ENCODE measurements around the gene HMGA1. TPM values are rescaled to one million over a fixed set of nuclear protein-coding genes. Genes with fewer than 3 reads are reported as not detected.

The HMGA1 gene
- total RNA-seq, 4 donors from 2014 or later: 8.1 to 24.5 (median 18.1) TPM

DNA sequence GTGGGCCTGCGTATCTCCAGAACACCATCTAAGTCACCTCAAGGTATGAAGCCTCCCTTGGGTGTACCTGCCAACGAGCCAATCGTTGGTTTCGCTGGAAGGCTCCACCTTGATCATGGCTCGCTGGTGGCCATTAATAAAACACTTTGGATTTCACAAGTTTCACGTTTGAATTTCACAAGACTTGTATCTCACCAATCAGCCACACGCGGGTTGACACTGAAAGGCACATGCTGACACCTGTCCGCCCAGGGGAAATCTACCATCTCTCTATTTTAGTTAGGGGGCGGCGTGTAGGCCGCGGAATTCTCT lies 586 bp upstream of the HMGA1 start:
- 40 to 41% methylated on average over 10 to 12 of the region's 13 CpGs for whole genome bisulfite sequencing, 2 donors (ENCODE audit: low coverage in 1 of 2)
- Histone ChIP-seq H3K4me1 (peaks cover 0 to 30% (median 4%) of the 10 kb centered on the region in 3 donors), H3K9me3 (no peaks in the 10 kb centered on the region), H3K36me3 (peaks cover 0 to 7% of the 10 kb centered on the region in 2 donors), H3K4me3 (peak overlapping the region; percentile 70 to 90), H3K27me3 (no peaks in the 10 kb centered on the region), H3K27ac (peak overlapping the region; percentile 77 to 93 (median 90))
- ATAC-seq: peak; percentile 0
- no peak for TF ChIP-seq POLR2AphosphoS5 (IDR thresholded peaks at IDR 0.05)
- TF ChIP-seq, protein P1, sequence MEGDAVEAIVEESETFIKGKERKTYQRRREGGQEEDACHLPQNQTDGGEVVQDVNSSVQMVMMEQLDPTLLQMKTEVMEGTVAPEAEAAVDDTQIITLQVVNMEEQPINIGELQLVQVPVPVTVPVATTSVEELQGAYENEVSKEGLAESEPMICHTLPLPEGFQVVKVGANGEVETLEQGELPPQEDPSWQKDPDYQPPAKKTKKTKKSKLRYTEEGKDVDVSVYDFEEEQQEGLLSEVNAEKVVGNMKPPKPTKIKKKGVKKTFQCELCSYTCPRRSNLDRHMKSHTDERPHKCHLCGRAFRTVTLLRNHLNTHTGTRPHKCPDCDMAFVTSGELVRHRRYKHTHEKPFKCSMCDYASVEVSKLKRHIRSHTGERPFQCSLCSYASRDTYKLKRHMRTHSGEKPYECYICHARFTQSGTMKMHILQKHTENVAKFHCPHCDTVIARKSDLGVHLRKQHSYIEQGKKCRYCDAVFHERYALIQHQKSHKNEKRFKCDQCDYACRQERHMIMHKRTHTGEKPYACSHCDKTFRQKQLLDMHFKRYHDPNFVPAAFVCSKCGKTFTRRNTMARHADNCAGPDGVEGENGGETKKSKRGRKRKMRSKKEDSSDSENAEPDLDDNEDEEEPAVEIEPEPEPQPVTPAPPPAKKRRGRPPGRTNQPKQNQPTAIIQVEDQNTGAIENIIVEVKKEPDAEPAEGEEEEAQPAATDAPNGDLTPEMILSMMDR (IDR thresholded peaks at IDR 0.05): no peak

- peaks cover 0 to 19% of the 10 kb centered on the region in 2 donors for H3K36me3 ChIP-seq
- peaks cover 0 to 30% (median 4%) of the 10 kb centered on the region in 3 donors for H3K4me1 ChIP-seq
- ATAC-seq: peak; percentile 24
- peak overlapping the region in 3 of 4 donors; percentile 86 to 93 (median 93) for H3K27ac ChIP-seq
- H3K9me3 ChIP-seq: no peaks in the 10 kb centered on the region
- no peaks in the 10 kb centered on the region for H3K27me3 ChIP-seq
- no CpG with 5 or more reads among the region's 78 CpGs for WGBS, 2 donors (ENCODE audit: low coverage in 1 of 2)
- TF ChIP-seq, protein P1 (IDR thresholded peaks at IDR 0.05): no peak
- peak overlapping the region; percentile 70 to 90 for H3K4me3 ChIP-seq
Observed at GRCh38 chr6:34237316-34237721, 646 bp downstream of the HMGA1 start.

DNA sequence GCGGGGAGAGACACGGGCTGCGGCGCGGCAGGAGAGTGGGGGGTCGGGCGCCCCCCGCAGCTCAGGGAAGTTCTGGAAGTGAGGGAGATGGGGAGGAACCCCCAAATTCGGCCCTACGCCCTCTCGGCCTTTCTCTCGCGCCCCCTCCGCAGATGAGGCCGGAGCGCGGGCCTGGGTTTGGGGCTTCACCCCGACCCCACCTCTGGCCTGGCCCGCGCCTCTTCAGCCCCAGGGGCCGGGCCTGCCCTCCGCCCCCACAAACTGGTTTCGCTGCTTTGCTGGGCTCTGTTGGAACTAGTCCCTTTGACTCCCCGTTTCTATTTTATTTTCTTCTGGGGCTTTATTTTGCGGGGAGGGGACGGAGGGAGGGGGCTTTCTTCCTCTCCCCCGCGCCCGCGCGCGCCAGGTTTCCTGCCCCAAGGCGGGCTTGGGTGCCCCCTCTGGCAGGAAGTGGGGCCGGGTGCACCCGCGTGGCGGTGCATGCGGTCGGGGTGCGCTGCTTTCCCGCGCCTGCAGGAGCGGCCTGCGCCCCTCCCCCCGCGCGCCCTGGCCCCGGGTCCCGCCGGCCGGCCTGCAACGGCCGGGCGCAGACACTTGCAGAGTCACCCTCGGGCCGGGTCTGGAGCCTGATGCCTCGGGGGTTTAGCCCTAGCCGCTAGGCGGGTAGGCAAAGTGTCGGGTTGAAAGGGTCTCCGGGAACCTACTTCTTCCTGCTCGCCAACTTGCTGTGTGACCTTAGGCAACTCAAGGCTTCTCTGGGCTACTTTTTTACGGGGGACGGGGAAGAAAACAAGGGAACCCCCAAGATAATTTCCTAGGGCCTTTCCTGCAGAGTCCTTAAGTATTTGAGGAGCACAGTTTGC lies 1.3 kb downstream of the HMGA1 start:
- peaks cover 0 to 30% (median 4%) of the 10 kb centered on the region in 3 donors for H3K4me1 ChIP-seq
- H3K27ac ChIP-seq: peak overlapping the region in 3 of 4 donors; percentile 72 to 93 (median 74)
- H3K27me3 ChIP-seq: no peaks in the 10 kb centered on the region
- no peaks in the 10 kb centered on the region for H3K9me3 ChIP-seq
- TF ChIP-seq, protein P1 (IDR thresholded peaks at IDR 0.05): peak in 3 of 4 experiments; percentile 13 to 54 (median 37)
- TF ChIP-seq EP300 (IDR thresholded peaks at IDR 0.05): no peak
- peaks cover 0 to 26% of the 10 kb centered on the region in 2 donors for H3K36me3 ChIP-seq
- 0 to 9% methylated on average over 4 to 9 of the region's 64 CpGs for WGBS, 2 donors (ENCODE audit: low coverage in 1 of 2)
- no peak for ATAC-seq
- H3K4me3 ChIP-seq: peak overlapping the region; percentile 49 to 70

- no peaks in the 10 kb centered on the region for H3K27me3 ChIP-seq
- H3K4me3 ChIP-seq: peak overlapping the region in 1 of 2 donors; percentile 70
- peaks cover 0 to 38% (median 6%) of the 10 kb centered on the region in 3 donors for H3K4me1 ChIP-seq
- no peak for ATAC-seq
- H3K9me3 ChIP-seq: no peaks in the 10 kb centered on the region
- H3K36me3 ChIP-seq: peaks cover 0 to 33% of the 10 kb centered on the region in 2 donors
- 65 to 74% methylated on average over 5 to 7 of the region's 14 CpGs for WGBS, 2 donors (ENCODE audit: low coverage in 1 of 2)
- TF ChIP-seq POLR2A (IDR thresholded peaks at IDR 0.05) (no peak), POLR2AphosphoS5 (IDR thresholded peaks at IDR 0.05) (no peak), EP300 (IDR thresholded peaks at IDR 0.05) (no peak)
- TF ChIP-seq, protein P1 (IDR thresholded peaks at IDR 0.05): no peak
- peak overlapping the region in 1 of 4 donors; percentile 72 for H3K27ac ChIP-seq
Observed at GRCh38 chr6:34238585-34239499, 2.2 kb downstream of the HMGA1 start.
